ENCODE results near the gene ZNF638. TPM values are rescaled to one million over a fixed set of nuclear protein-coding genes. Genes with fewer than 3 reads are reported as not detected.
A peak's percentile ranks its signal among the peaks of the same experiment; 100 is the strongest.

The ZNF638 gene
- total RNA-seq, 1 donor = 83.7 TPM

DNA sequence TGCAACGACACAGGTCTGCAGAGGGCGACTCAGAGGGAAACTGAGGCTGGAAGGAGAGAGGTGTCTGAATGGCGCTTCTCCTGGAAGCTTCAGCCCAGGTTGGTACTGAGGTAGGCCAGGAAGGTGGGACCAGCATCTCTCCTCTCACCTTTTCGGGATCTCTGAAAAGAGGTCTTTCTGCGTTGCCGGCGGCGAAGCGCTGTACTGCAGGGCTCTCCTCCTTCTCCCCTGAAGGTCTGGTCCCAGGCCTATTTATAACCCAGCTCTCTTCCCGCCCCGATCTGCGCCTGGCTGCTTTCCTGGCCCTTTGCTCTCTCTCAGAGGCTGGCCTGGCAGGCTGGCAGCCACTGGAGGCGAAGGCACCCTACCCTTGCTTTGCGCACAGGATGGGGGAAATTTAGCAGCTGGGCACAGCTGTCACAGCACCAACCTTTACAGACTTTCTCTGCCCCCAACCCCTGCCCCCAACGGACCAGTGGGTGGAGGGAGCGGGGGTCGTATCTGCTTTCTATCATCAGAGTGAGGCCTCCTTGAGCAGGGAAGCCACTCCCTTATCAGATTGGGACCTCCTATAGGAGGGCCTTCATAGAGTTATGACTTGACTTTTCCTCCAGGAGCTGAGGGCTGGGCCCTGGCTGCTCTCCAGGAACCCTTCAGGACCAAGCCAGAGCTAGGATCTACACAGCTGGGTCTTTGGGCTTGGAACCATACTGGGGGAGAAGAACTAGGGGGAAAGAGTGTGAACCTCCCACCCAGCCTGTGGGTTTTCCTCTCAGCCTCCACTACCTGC, 122.8 kb downstream of the ZNF638 start:
- no peak for DNase-seq (ENCODE audit: low read depth in 2 of 3, low spot score in 2 of 3)

DNA sequence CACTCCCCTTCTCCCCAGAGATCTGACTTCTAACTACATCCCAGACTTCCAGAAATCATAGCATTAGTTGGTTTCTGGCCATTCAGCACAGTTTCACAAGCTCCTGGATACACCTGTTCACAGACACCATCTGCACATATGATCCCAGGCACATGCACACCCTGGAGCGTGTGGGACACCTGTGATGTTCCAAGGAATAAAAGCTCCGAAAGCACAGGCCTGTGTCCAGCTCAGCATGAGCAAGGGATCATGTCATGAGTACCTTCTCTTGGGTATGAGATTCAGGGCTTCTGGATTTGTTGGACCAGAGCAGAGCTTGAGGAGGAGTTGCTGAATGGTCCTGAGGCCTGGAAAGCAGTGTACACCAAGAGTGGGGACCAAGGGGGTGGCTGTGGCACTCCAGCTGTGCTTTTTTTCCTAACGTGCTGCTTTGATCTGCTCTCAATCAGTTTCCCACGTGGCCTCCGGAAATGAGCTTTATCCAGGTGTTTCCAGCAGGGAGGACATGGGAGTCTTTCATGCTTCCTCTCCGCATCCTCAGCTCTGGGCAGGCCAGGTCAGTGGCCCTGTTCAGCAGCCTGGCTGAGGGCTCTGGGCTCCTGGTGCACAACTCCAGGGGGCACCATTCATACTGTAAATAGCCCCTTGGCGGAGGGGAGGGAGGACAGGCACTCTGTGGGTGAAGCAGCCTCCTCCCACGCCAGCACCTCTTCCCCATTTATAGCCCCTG, 123.6 kb downstream of the ZNF638 start:
- DNase-seq (ENCODE audit: low read depth in 2 of 3, low spot score in 2 of 3) = no peak

DNA sequence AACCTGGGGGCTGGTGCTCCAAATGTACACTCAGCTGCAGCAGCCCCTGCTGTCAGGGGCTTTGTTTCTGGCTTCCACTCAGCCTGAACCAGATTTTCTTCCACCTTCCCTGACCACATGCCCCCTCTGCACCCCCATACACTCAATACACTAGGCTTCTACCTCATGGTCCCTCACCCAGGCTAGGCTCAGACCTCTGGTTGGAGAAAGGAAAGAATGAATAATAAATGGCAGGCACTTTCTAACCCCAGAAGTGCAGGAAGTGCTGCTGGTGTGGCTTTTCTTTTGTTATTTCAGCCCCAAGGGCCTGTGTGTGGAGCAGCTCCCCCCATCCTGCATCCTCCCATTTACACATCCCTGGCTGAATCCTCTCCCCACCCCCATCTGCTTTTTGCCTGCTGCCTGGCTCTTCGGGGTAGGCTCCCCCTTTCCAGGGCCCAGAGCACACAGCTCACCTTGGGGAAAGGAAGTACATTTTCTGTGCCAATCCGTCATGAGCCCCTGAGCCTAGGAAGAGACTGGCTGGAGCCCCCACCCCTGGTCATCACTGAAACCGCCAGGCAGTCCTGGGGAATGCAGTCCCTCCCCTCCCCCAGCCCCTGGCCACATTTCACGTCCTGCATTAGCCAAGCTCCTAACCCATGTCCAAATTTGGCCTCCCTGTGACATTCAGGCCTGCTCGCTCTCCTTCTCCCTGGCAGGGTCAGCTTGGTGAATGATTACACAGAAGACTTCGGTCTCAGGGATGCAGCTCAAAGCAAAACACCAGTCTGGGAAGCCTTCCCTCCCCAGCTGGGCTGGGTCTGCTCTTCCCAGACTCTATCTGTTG, 124.4 kb downstream of the ZNF638 start:
- no peak for DNase-seq (ENCODE audit: low read depth in 2 of 3, low spot score in 2 of 3)

DNA sequence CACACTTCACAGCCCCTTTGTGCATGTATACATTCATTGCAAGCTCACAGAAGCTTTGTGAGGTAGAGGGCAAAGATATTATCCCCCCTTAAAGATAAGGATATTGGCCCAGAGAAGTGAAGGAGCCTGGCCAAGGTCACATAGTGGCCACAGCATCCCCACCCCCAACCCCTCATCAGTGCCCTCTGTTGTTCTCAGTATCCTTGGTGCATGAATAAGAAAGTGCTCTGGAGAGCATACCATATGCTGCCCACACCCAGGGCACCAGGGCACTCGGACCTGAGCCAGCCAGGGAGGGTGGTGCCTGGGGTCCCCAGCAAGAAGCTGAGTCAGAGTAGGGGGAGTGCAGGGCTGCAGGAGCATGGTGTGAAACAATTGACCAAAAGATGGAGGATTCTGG, 125.0 kb downstream of the ZNF638 start:
- no peak for DNase-seq (ENCODE audit: low read depth in 2 of 3, low spot score in 2 of 3)

DNA sequence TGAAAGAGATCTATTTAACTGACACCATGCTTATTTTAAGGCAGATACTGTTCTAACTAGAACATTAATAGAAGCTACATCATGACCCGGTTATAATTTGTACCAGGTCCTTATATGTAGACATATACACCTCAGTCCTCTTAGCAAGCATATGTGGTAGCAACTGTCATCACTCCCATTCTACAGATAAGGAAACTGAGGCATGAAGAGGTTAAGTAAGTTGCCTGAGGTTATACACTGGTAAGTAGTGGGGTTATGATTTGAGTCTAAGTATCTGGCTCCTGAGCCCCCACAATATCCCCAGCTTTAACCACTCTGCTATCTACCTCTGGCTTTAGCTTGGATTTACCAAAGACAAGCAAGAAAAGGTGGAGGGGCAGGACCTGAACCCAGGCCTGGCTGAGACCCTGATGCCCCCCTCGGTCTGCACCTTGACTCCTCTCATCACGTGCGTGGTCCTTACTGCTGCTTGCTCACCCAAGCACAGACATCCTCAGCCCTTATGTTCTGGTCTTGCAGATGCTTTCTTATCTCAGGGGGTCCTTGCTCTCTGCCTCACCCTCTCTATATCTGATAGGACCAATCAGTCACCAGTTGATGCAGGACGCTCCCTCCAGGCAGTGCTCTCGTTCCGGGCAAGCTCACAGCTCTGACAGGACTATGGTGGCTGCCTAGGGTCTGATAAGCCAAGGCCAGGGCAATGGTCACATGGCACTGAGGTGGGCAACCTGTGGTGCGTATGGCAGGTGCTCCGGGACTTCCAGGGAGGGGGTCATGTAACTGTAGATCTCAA, 125.7 kb downstream of the ZNF638 start:
- no peak for DNase-seq (ENCODE audit: low read depth in 2 of 3, low spot score in 2 of 3)

DNA sequence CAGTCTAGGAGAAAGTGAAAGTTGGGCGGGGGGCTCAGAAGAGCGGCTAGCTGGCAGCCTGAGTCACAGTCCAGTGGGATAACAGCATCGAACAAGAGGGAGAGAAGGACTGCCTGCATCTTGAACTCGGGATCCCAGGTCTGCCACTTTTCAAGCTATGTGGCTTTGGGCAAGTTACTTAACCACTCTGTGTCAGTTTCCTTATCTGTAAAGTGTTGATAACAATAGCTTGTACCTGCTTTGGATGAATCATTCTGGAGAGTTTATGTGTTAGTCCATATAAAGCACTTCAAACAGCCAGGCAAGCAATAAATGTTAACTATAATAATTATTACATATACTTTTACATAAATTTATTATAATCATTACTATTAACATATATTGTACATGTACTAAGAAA, 126.3 kb downstream of the ZNF638 start:
- no peak for DNase-seq (ENCODE audit: low read depth in 2 of 3, low spot score in 2 of 3)

DNA sequence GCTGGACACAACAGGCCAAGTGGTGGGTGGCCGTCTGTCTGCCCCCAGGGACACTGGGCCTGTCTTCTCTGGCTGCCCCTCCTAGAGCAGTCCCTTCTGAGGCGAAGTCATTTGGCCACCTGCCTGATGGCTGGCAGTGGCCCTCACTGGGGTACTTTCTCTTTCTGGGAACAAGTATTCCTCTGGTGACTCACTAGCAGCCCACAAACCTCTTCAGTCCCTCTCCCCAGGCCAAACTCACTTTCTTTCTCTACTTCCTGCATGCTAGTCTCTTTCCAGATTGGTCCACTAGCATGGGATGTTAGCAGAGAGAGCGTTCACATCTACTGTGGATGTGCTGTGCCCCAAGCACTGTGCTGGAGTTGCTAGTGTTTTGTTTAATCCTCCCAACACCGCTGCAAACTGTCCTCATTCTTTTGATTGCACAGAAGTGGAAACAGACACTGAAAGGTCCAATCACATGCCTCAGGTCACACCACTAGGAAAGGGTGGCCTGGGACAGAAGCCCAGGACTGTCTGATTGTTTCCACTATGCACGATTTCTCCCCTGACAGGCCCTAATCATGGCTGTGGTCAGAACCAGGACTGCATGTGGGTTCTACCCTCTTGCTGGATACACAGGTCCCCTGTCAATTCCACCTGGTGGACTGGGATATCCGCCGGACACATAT, 127.0 kb downstream of the ZNF638 start:
- no peak for DNase-seq (ENCODE audit: low read depth in 2 of 3, low spot score in 2 of 3)

DNA sequence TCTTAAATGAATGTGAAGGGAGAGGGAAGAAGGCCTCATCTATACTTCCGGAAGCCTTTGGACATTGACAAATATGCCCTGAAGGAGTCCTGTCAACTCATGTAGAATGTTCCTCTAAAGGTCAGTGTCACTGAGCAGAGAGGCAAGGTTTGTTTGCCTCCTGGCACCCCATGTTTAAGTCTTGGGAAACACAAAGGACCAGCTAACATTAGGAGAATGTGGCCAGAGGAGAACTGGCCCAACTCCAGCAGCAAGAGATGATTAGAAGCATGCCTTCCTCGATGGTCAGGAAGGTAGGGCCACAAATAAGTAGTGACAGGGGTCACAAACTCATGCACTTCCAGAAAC, 127.5 kb downstream of the ZNF638 start:
- no peak for DNase-seq (ENCODE audit: low read depth in 2 of 3, low spot score in 2 of 3)

DNA sequence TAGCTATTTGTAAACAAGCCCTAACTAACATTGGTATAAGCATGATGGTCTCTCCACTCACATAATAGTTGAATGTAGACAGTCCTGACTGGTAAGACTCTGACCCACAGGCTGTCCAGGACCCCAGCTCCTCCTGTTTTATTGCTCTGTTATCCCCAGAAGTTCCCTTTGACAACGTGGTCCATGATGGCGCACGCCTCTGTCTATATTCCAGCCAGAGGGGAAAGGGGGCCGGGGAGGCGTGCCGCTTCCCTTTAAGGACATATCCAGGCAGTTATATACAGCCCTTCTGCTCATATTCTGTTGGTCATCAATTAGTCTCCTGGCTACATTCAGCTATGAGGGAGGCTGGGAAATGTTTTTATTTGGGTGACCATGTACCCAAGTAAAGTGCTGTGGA, 128.5 kb downstream of the ZNF638 start:
- DNase-seq (ENCODE audit: low read depth in 2 of 3, low spot score in 2 of 3) = no peak

DNA sequence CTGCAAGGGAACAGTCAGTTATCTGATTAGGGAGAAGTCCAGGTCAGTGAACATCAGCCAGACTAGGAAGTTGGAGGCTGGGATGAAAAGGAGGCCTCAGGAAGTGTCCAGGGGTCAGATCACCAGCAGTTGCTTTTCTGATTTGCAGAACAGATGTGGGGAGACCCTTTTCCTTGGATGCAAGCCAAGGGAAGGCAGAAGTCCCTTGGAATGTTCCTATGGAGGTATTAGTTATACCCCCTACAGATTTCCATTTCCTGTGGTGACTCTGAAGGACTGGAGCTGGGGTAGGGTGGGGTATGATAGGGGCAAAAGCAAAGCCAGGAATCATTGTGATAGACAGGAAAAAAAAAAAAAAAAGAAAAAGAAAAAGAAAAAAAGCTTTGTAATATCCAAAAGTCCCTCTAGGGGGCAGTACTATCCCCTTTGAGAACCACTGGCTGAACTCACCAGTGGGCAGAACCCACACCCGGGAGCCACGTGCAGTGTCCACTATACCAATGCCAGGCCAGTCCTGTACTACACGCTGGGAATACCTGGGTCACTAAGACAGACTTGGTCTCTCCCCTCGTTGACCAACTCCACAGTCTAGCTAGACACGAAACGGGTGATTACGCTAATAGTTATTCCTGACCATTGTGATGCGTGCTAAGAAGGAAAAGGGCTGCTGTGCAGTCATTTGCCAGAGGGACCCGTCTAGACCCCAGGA, 129.2 kb downstream of the ZNF638 start:
- peak in 1 of 3 donors; percentile 36 for DNase-seq (ENCODE audit: low read depth in 2 of 3, low spot score in 2 of 3)

DNA sequence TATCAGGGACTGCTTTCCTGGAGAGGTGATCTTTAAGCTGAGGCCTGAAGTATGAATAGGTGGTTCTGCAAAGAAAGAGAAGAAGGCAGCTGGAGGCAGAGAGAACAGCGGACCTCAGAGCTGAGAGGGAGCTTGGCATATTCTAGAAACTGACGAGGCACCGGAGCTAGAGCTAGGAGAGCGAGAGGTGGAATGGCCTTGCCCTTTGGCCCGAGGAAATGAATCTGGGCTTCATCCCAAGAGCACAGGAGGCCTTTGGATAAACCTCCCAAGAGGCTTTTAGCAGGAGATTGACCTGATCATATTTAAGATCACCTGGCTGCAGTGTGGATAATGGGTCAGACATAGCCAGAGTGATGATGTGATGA, 129.7 kb downstream of the ZNF638 start:
- no peak for DNase-seq (ENCODE audit: low read depth in 2 of 3, low spot score in 2 of 3)

DNA sequence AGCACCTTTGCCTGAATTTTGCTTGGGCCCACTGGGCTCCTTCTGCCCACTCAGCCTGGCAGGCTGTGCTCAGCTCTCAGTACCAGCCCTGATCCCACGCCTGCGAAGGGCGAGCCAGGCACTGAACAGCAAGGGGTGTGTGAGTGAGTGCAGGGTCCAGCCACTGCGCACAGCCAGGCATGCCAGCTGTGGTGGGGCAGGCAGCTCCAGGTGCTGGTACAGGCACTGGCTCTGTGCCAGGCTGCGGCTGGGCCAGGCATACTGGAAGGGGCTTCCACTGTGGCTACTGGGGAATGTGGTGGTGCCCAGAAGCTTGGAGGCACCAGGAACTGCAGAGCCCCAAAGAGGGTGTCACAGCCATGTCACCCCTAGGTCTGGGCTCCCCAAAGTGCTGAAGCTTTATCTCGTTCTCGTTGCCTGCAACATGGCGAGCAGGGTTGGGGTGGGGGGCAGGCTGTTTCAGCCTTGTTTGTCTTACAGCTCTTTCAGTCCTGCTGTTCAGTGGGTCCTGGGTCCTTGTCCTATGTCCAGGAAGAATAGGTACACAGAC, 130.5 kb downstream of the ZNF638 start:
- DNase-seq (ENCODE audit: low read depth in 2 of 3, low spot score in 2 of 3) = no peak

DNA sequence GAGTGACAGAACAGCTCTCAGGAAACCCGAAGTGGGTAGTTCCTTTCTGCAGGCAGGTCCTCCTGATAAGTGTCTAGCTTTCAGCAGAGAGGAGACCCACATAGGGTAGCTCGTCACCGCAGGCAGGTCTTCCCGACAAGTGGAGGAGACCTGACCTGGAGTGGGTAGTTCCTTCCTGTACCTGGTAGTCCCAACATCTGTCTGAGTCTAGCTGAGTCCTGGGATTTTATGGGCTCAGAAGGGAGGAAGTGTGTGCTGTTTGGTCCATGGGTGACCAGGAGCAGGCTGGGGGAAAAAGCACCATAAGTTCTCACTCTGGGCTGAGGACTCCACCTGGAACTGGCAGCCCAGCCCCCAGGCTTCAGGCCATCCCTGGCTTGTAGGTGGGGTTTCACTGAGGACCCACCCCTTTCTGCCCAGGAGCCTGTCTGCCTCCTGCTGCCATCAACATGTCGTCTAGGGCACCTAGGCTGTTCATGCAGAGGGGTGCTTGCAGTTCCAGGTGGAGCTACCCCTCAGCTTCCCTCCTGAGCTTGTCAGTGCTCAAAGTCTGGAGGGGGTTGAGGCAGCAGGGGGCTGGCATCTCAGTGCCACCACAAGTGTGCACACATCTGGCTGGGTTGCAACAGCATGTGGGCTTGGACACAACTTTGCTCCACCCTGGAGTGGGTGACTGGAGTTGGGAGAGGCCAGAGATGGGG, 131.2 kb downstream of the ZNF638 start:
- no peak for DNase-seq (ENCODE audit: low read depth in 2 of 3, low spot score in 2 of 3)

DNA sequence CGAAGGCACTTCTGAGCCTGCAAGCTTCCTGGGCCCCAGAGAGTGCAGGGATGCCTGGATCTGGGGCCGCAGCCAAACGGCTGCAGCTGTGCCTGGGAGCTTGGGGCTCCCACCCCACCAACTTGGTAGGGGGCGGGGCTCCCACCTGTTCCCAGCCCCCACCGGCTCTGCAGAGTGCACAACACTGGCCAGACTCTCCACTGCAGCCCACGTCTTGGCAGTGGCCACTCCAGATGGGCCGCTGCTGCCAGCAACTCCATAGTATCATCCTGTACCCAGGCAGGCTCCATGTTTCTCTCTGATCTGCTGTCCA, 131.7 kb downstream of the ZNF638 start:
- no peak for DNase-seq (ENCODE audit: low read depth in 2 of 3, low spot score in 2 of 3)

DNA sequence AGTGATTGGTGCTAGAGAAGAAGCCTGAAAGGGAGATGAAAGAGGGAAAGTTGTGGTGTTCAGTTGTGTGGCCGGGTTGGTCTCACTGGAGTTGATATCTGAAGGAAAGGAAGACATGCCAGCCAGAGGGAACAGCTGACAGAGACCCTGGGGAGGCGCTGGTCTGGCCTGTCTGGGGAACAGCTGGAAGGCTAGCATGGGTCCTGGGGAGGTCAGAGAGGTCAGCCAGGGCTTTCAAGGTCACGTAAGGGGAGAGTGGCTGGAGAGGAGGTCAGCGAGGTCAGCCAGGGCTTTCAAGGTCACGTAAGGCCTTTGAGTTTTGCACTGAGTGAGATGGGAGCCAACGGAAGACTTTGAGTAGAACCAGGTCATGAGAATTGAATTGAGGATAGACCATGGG, 132.8 kb downstream of the ZNF638 start:
- no peak for DNase-seq (ENCODE audit: low read depth in 2 of 3, low spot score in 2 of 3)

DNA sequence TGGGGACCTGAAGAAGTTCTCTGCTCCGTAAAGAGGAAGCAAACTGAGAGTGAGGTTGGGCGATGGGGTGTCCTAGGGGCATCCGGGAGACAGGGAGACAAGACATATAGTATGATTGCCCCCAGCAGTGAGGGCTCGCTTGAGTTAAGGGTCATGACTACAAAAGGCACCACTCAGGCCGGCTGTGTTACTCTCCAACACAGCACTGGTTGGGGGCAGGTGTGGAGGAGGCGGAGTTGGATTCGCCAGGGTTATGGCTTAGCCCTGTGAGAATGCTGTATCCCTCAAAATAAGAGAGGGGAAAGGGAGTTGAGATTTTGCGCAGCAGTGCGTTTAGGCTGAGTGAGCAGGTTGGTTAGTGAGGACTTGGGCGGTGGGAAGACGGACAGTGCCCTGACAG, 133.8 kb downstream of the ZNF638 start:
- DNase-seq (ENCODE audit: low read depth in 2 of 3, low spot score in 2 of 3) = no peak

DNA sequence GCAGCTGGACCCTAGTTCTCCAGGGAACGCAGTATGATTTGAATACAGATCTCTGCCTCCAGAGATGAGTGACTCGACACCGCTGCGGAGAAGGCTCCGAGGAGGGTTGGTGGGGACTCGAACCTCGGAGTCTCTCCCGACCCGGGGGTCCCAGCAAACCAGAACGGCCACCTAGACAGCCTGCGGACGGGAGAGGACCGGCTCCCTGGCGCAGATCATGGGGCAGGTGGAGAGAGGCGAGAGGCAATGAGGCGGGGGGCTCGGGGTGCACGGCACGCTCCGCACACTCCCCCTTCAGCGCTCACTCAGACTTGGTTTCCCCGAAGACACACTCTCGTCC, 134.3 kb downstream of the ZNF638 start:
- no peak for DNase-seq (ENCODE audit: low read depth in 2 of 3, low spot score in 2 of 3)

DNA sequence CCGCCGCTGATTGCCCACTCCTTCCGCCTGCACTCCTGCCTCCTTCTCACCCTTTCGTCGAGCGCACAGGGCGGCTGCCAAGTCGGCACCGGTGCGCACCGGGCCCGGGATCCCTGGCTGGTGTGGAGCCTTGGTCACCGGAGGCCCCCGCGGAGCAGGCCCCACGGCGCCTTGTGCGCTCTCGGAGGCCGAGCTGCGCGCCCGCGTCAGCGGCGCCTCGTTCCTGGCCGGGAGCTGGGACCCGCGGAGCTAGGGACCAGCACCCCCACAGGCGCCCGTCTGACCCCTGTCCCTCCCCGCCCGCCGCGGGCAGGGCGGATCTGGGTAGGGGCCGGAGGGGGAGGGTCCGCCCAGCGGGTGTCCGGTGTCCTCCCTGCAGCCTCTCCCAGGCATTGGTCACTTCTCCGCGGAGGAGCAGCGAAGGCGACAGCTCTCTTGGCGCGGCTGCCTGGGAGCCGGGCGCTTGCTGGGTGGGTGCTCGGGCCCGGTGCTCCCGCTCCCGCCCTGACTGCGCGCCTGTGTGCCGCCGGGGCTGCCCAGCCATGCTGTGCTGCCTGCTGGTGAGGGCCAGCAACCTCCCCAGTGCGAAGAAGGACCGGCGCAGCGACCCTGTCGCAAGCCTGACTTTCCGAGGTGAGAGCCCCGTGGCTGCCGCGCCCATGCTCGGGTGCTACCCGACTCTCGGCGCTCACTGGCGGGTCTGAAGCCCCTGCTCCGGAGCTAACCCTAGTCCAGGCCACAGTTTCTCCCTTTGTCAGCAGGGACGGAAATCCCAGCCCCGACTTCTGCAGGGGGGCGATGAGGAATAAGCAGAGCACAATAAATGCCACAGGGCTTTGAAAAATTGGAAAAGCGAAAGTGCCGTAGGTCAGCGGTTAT, 135.0 kb downstream of the ZNF638 start:
- peak in 1 of 3 donors; percentile 12 for DNase-seq (ENCODE audit: low read depth in 2 of 3, low spot score in 2 of 3)
